GM10266 (cell line): Measurements from ENCODE around the gene NHLRC2.

Source experiments
- DNase-seq: peaks from one replicate; pipeline ENCODE4 v3.0.0; 2012; ENCODE audit errors: extremely low spot score
- CTCF ChIP-seq: IDR thresholded peaks from 2 replicates; pipeline ENCODE4 v1.5.1; 2012; ENCODE audit warnings: mild to moderate bottlenecking, low read depth; ENCODE audit not compliant: control insufficient read depth, insufficient read depth; ENCODE audit errors: missing control alignments

NHLRC2 gene

GRCh38 chr10:113908236-113908635, 53.8 kb downstream of the NHLRC2 start:
- TF ChIP-seq CTCF, result no peak

GRCh38 chr10:113911113-113911512, 56.7 kb downstream of the NHLRC2 start:
- no peak for TF ChIP-seq CTCF
- DNase-seq, result no peak

More at GRCh38 chr10:113908236-113908635, 53.8 kb downstream of the NHLRC2 start:
- no peak for DNase-seq

- no peak for DNase-seq
- no peak for TF ChIP-seq CTCF
Observed at GRCh38 chr10:113911839-113912238, 57.4 kb downstream of the NHLRC2 start.

GRCh38 chr10:113912582-113912981, 58.1 kb downstream of the NHLRC2 start:
- TF ChIP-seq CTCF, result no peak
- no peak for DNase-seq

GRCh38 chr10:113914956-113915355, 60.5 kb downstream of the NHLRC2 start:
- DNase-seq, result no peak
- TF ChIP-seq CTCF, result no peak

- no peak for TF ChIP-seq CTCF
- DNase-seq, result no peak
Observed at GRCh38 chr10:113915540-113915939, 61.1 kb downstream of the NHLRC2 start.

GRCh38 chr10:113916053-113916452, 61.6 kb downstream of the NHLRC2 start:
- no peak for TF ChIP-seq CTCF
- no peak for DNase-seq
